ENCODE data around the gene FLNB.
A peak's percentile ranks its signal among the peaks of the same experiment; 100 is the strongest.

The FLNB gene

DNA sequence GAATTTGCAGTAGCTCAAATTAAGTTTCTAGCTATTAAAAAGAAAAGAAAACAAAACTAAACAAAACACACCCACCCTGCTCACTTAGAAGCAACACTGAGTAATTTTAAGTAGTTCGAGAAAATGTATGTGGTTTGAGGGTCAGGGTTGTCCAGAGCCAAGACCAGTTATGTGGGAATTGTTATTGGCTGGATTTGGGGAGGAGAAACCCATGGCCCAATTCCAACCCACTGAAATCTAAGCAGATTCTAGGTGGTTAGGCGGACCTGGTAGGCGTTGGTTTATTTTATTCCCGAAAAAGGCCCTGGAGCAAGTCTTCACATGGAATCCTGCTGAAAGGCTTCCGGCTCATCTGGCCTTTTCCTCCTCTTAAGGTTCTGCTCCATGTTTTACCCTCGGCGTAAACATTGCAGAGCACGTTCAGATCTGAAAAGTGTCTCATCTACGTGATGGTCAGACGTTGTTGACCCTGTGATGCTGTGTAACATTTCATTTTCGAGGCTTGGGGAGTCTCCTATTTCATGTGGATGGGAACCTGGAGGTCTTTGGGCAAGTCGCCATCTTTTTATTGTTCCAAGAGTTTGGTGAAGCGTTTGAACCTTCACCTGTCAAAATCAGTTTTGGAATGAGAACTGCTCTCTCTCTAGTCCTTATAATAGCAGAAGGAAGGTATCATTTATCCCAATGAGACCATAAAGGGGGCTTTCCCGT is 64.0 kb downstream of the FLNB start:
- TF ChIP-seq, protein P1, sequence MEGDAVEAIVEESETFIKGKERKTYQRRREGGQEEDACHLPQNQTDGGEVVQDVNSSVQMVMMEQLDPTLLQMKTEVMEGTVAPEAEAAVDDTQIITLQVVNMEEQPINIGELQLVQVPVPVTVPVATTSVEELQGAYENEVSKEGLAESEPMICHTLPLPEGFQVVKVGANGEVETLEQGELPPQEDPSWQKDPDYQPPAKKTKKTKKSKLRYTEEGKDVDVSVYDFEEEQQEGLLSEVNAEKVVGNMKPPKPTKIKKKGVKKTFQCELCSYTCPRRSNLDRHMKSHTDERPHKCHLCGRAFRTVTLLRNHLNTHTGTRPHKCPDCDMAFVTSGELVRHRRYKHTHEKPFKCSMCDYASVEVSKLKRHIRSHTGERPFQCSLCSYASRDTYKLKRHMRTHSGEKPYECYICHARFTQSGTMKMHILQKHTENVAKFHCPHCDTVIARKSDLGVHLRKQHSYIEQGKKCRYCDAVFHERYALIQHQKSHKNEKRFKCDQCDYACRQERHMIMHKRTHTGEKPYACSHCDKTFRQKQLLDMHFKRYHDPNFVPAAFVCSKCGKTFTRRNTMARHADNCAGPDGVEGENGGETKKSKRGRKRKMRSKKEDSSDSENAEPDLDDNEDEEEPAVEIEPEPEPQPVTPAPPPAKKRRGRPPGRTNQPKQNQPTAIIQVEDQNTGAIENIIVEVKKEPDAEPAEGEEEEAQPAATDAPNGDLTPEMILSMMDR (conservative IDR thresholded peaks at IDR 0.05; ENCODE audit: low read depth, low read length), result no peak
- H3K4me3 ChIP-seq (ENCODE audit: low read depth, low read length), result no peak overlapping the region

DNA sequence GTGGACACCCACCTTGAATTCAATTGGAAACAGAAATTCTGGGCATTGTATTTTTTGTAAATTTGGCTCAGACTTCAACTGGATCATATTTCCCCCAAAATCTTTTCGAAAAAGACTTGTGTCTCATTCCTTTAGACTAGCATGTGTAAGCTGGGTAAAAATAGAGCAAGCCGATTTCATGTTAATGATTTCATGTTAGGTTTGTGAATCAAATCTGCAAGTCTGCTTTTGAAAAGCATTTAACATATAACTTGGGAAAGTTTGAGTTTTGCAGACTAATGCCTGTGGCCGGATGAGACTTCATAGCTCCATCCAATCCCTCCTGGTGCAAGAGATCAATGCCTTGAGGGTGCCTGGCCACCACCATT is 64.5 kb downstream of the FLNB start:
- no peak overlapping the region for H3K4me3 ChIP-seq (ENCODE audit: low read depth, low read length)
- DNase-seq (ENCODE audit: low read depth), result no peak
- TF ChIP-seq, protein P1 (conservative IDR thresholded peaks at IDR 0.05; ENCODE audit: low read depth, low read length), result no peak

More for the DNA sequence above, 64.0 kb downstream of the FLNB start:
- DNase-seq (ENCODE audit: low read depth), result peak; percentile 85

DNA sequence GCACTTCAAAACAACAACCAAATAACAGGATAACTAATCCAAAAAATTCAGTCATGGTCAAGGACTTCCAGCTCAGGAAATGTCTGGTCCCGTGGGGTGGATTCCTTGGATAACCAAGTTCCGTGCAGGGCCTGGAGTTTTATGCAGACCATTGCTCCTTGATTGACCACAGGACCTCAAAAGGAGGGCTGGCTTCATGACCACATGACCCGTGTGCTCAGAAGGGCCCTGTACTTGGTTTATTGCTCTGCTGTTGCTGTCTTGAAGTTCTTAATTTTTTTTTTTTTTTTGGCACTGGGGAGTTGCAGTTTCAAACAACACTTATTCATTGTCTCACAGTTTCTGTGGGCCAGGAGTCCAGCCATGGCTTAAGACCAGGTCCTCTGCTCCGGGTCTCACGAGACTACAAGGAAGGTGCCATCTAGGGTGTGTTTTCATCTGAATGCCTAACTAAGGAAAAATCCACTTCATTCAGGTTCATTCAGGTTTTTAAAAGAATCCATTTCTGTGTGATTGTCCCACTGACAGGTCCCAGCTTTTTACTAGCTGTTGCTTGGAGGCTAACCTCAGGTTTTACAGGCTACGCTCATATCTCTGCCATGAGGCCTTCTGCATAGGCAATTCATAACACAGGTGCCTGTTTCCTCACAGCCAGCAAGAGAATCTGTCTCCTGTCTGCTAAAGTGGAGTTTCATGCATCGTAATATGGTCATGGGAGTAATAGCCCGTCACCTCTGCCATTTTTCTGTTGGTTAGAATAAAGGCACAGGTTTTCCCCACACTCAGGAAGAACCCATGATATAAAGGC is 65.3 kb downstream of the FLNB start:
- no peak for DNase-seq (ENCODE audit: low read depth)
- H3K4me3 ChIP-seq (ENCODE audit: low read depth, low read length), result no peak overlapping the region
- TF ChIP-seq, protein P1 (conservative IDR thresholded peaks at IDR 0.05; ENCODE audit: low read depth, low read length), result no peak

DNA sequence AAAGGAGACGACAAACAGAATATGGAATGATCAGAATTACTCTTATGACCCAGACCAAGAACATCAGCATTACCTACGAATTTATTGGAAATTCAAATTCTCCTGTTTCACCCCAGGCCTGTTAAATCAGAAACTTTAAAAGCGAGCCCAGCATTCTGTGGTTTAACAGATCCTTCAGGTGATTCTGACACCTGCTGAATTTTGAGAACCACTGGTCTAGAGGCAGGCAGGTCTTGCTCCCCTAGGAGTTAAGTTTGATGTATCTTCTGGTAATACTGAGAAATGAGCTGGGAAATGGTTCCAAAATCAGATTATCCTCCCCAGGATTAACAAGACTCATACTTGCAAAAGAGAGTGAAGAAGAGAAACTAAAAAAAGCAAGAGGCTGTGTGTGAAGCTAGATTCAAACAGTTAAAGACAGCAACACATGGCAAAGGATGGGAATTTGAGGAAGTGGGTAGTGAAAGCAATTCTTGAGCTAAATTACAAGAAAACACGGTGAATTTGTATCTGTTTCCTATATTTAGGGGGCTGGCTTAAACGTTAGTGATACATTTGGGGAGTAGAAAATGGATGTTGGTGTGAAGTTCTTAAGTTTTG is 66.0 kb downstream of the FLNB start:
- DNase-seq (ENCODE audit: low read depth), result no peak
- TF ChIP-seq, protein P1 (conservative IDR thresholded peaks at IDR 0.05; ENCODE audit: low read depth, low read length), result no peak
- no peak overlapping the region for H3K4me3 ChIP-seq (ENCODE audit: low read depth, low read length)

DNA sequence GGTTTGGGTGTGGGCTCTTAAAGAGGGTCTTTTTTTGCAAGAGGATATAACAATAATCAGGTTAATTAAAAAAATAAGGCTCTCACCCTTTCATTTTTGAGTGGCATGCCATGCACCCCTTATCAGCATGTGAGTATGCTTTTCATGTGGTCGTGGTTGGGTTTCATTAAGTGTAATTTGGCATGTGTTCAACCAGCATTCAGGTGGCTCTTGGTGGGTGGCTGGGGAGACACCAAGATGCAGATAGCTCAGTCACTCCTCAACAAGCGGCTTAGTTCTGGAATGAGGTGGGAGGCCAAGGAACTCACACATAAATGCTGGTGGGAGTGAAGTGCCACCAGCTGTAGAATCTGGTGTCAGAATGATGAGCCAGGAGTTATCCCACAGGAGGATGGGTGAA is 66.8 kb downstream of the FLNB start:
- no peak overlapping the region for H3K4me3 ChIP-seq (ENCODE audit: low read depth, low read length)
- no peak for DNase-seq (ENCODE audit: low read depth)
- TF ChIP-seq, protein P1 (conservative IDR thresholded peaks at IDR 0.05; ENCODE audit: low read depth, low read length), result no peak

DNA sequence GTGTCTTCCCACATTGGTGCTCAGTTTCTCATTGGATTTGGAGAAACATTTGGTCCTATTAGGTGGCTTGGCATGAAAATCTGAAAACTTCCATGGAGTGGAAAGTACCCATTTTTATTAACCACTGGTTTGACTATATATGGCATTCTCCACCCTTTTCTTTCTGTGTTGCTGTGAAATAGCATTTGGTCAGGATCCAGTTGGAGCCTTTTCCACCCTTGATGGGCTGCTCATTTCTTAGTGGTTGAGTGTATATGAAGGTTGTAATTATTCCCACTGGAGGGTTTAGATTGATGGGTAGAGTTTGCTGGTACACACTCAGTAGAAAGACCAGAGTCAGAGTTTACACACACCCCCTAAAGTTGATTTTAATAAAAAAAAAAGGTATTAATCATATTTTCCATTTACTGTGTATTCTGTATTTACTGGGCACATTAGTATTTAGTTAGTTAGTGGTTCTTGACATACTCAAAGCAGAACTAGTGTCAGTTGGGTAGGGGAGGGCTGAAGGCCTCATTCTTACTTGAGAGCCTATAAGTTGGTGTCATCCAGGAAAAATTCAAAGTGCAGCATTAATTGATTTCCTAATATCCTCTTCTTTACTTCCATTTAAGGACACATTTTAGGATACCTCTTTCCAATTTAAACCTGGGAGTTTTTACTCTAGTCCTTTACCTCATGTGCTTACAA is 69.5 kb downstream of the FLNB start:
- TF ChIP-seq, protein P1 (conservative IDR thresholded peaks at IDR 0.05; ENCODE audit: low read depth, low read length), result no peak
- no peak overlapping the region for H3K4me3 ChIP-seq (ENCODE audit: low read depth, low read length)
- no peak for DNase-seq (ENCODE audit: low read depth)

Data from choroid plexus epithelial cell (primary cell).